H1 (cell line): ENCODE measurements around the gene TCFL5. TPM values are rescaled to one million over a fixed set of nuclear protein-coding genes. Genes with fewer than 3 reads are reported as not detected.

Source experiments
- CTCF ChIA-PET: fragments of 300-600 bp; sonication (Branson Sonifier 250); formaldehyde crosslinking; loops from one replicate; lab custom pipeline; 2021; ENCODE audit not compliant: partially characterized antibody; lab: Charles Lee
- POLR2A ChIA-PET: fragments of 300-600 bp; sonication (Branson Sonifier 250); formaldehyde crosslinking; loops from one replicate; lab custom pipeline; 2021; ENCODE audit warnings: inconsistent platforms; ENCODE audit not compliant: partially characterized antibody; lab: Charles Lee
- DNase-seq, 2 experiments: peaks; one replicate each; pipeline versions ENCODE4 v3.0.0 to v3.0.0-alpha.2; 2010 to 2022; ENCODE audit warnings: low spot score in 2 of 2, low read depth in 1 of 2, mixed read lengths in 1 of 2
- FAIRE-seq: peaks from 2 replicates; lab custom pipeline; 2011; peaks lifted over from hg19 to GRCh38; lab: Jason Lieb, UNC
- H2AFZ ChIP-seq: 2 replicates; pipeline ENCODE4 v1.8.1; 2012; ENCODE audit warnings: low read length, inconsistent platforms
- H2AK5ac ChIP-seq: 2 replicates; pipeline ENCODE4 v1.6.1; 2013; ENCODE audit warnings: low read depth, low read length
- H2BK120ac ChIP-seq: replicated peaks from 2 replicates; pipeline ENCODE3; 2013; ENCODE audit warnings: low read depth, low read length, inconsistent platforms
- H2BK12ac ChIP-seq: 2 replicates; pipeline ENCODE4 v1.6.1; 2013; ENCODE audit warnings: low read depth, low read length
- H2BK15ac ChIP-seq: 2 replicates; pipeline ENCODE4 v1.6.1; 2013; ENCODE audit warnings: low read length
- H2BK20ac ChIP-seq: 2 replicates; pipeline ENCODE4 v1.6.1; 2013; ENCODE audit warnings: low read length
- H2BK5ac ChIP-seq: 2 replicates; pipeline ENCODE4 v1.6.1; 2013; ENCODE audit warnings: low read depth, low read length
- H3K14ac ChIP-seq: 2 replicates; pipeline ENCODE4 v1.6.1; 2013; ENCODE audit warnings: inconsistent platforms; ENCODE audit not compliant: insufficient read length
- H3K18ac ChIP-seq: 2 replicates; pipeline ENCODE4 v1.6.1; 2013; ENCODE audit warnings: low read length; ENCODE audit errors: extremely low read depth
- H3K23ac ChIP-seq: 2 replicates; pipeline ENCODE4 v1.6.1; 2013; ENCODE audit warnings: inconsistent platforms; ENCODE audit not compliant: insufficient read length
- H3K23me2 ChIP-seq: 2 replicates; pipeline ENCODE4 v1.6.1; 2013; ENCODE audit warnings: low read depth, low read length
- H3K27ac ChIP-seq: 2 replicates; pipeline ENCODE4 v1.6.1; 2011; ENCODE audit warnings: low read depth, low read length, inconsistent platforms
- H3K27me3 ChIP-seq, 4 experiments: replicated peaks in 1 of 4; 1 replicate in 1 of 4; 2 replicates in 3 of 4; pipeline versions ENCODE4 v1.6.1 to v1.8.1; 2011 to 2013; ENCODE audit warnings: low read length in 3 of 4, mild to moderate bottlenecking in 3 of 4, inconsistent platforms in 2 of 4, mixed read lengths in 2 of 4, moderate library complexity in 1 of 4; ENCODE audit not compliant: control insufficient read depth in 3 of 4, insufficient read depth in 3 of 4; ENCODE audit errors: extremely low read depth in 1 of 4
- H3K36me3 ChIP-seq, 4 experiments: 2 replicates each; pipeline versions ENCODE4 v1.6.1 to v1.8.1; 2011 to 2013; ENCODE audit warnings: mild to moderate bottlenecking in 4 of 4, low read length in 3 of 4, moderate library complexity in 2 of 4, control low read depth in 1 of 4, inconsistent platforms in 1 of 4; ENCODE audit not compliant: insufficient read depth in 4 of 4, control insufficient read depth in 2 of 4
- H3K4ac ChIP-seq: replicated peaks from 2 replicates; pipeline ENCODE3; 2013; ENCODE audit warnings: low read length, low read depth, mixed read lengths, inconsistent platforms; ENCODE audit not compliant: insufficient read length
- H3K4me1 ChIP-seq, 4 experiments: replicated peaks in 1 of 4; 1 replicate in 1 of 4; 2 replicates in 3 of 4; pipeline versions ENCODE4 v1.6.1 to v1.8.1; 2011 to 2013; ENCODE audit warnings: low read length in 3 of 4, inconsistent platforms in 2 of 4, mixed read lengths in 1 of 4; ENCODE audit not compliant: insufficient read depth in 4 of 4, control insufficient read depth in 3 of 4
- H3K4me2 ChIP-seq, 2 experiments: 2 replicates each; pipeline versions ENCODE4 v1.6.1 to v1.8.1; 2011 to 2013; ENCODE audit warnings: low read depth in 2 of 2, low read length in 2 of 2, control low read depth in 1 of 2, inconsistent platforms in 1 of 2, mild to moderate bottlenecking in 1 of 2; ENCODE audit not compliant: insufficient read depth in 1 of 2
- H3K4me3 ChIP-seq, 4 experiments: fragments of 200-600, 300-600 bp in 1 of 4; sonication (generic), shearing (Covaris generic), sonication (Bioruptor Twin) in 1 of 4; 2 replicates each; pipeline versions ENCODE4 v1.5.1 to v1.8.1; 2011 to 2016; ENCODE audit warnings: low read length in 4 of 4, low read depth in 3 of 4, control low read depth in 2 of 4, inconsistent platforms in 2 of 4, mild to moderate bottlenecking in 2 of 4, mixed read lengths in 1 of 4, moderate library complexity in 1 of 4; ENCODE audit not compliant: insufficient read depth in 2 of 4; ENCODE audit errors: extremely low read depth in 1 of 4
- H3K56ac ChIP-seq: replicated peaks from 2 replicates; pipeline ENCODE3; 2013; ENCODE audit warnings: low read depth, mild to moderate bottlenecking, mixed read lengths, low read length, inconsistent platforms; ENCODE audit not compliant: insufficient read length
- H3K79me1 ChIP-seq: 2 replicates; pipeline ENCODE4 v1.6.1; 2013; ENCODE audit warnings: low read depth, low read length, control low read depth
- H3K79me2 ChIP-seq, 2 experiments: 2 replicates each; pipeline versions ENCODE4 v1.6.1 to v1.8.1; 2012 to 2013; ENCODE audit warnings: low read length in 2 of 2, mild to moderate bottlenecking in 2 of 2, inconsistent platforms in 1 of 2; ENCODE audit not compliant: insufficient read depth in 2 of 2, control insufficient read depth in 1 of 2
- H3K9ac ChIP-seq, 4 experiments: replicated peaks in 1 of 4; 1 replicate in 1 of 4; 2 replicates in 3 of 4; pipeline versions ENCODE4 v1.6.1 to v1.8.1; 2011 to 2013; ENCODE audit warnings: low read depth in 3 of 4, low read length in 3 of 4, control low read depth in 2 of 4, mild to moderate bottlenecking in 2 of 4, moderate library complexity in 2 of 4, inconsistent platforms in 1 of 4; ENCODE audit errors: extremely low read depth in 1 of 4
- H3K9me3 ChIP-seq, 2 experiments: 2 replicates each; pipeline versions ENCODE4 v1.6.1 to v1.8.1; 2012 to 2013; ENCODE audit warnings: mild to moderate bottlenecking in 2 of 2, moderate library complexity in 2 of 2, control low read depth in 1 of 2, inconsistent platforms in 1 of 2, low read depth in 1 of 2, low read length in 1 of 2, mixed read lengths in 1 of 2; ENCODE audit not compliant: insufficient read depth in 2 of 2
- H4K20me1 ChIP-seq, 2 experiments: replicated peaks in 1 of 2; 2 replicates each; pipeline versions ENCODE3 to v1.8.1; 2011 to 2013; ENCODE audit warnings: inconsistent platforms in 2 of 2, low read length in 2 of 2, mild to moderate bottlenecking in 1 of 2; ENCODE audit not compliant: insufficient read depth in 2 of 2, control insufficient read depth in 1 of 2
- H4K5ac ChIP-seq: 2 replicates; pipeline ENCODE4 v1.6.1; 2013; ENCODE audit warnings: low read length, low read depth, mixed read lengths, inconsistent platforms; ENCODE audit not compliant: insufficient read length
- H4K8ac ChIP-seq: 2 replicates; pipeline ENCODE4 v1.8.0; 2013; ENCODE audit warnings: mild to moderate bottlenecking, moderate library complexity, low read length, inconsistent platforms; ENCODE audit not compliant: insufficient read depth; ENCODE audit errors: extremely low read depth
- H4K91ac ChIP-seq: replicated peaks from 2 replicates; pipeline ENCODE3; 2013; ENCODE audit warnings: low read length, mixed read lengths, inconsistent platforms; ENCODE audit not compliant: insufficient read length
- PHF8 ChIP-seq: fragments of 200-600 bp; sonication (generic); conservative IDR thresholded peaks from 2 replicates; pipeline ENCODE4 v1.7.1; 2012; ENCODE audit warnings: low read depth, mild to moderate bottlenecking, inconsistent platforms, low read length, moderate library complexity
- WGBS, 2 experiments: shearing (Covaris generic) in 1 of 2; methylation state at CpG; one replicate each; pipeline versions ENCODE4 v1.1.6 to v1.1.7; 2013 to 2015; ENCODE audit warnings: low lambda C conversion rate in 2 of 2, mixed read lengths in 2 of 2, inconsistent platforms in 1 of 2, low coverage in 1 of 2, missing lambda C conversion rate in 1 of 2; ENCODE audit not compliant: insufficient replicate concordance in 2 of 2, insufficient coverage in 1 of 2, insufficient read length in 1 of 2; ENCODE audit errors: extremely low coverage in 1 of 2, missing lambda C conversion rate in 1 of 2; 5-methylcytosine and 5-hydroxymethylcytosine counted together
- polyA plus RNA-seq, 7 experiments: library from polyadenylated mRNA; depleted of rRNA in 3 of 7; stranded (reverse) in 5 of 7; unstranded in 2 of 7; fragments of >200 nt in 5 of 7; fragments of 200-250 nt in 2 of 7; gene quantifications; 1 replicate in 5 of 7; 2 replicates in 1 of 7; 4 replicates in 1 of 7; pipeline versions ENCODE4 v1.2.1 to v1.2.3, GENCODE V29; 2011 to 2013; ENCODE audit warnings: missing spikeins in 2 of 7, mixed read lengths in 2 of 7
- total RNA-seq: library from RNA; stranded (reverse); fragmentation: NEBNext Ultra II Directional; extraction: Animal tissue kit (Norgen Biotek cat#: 25700); gene quantifications from 2 replicates; pipeline ENCODE4 v1.2.1, GENCODE V29; 2021
- TF ChIP-seq, protein P1 (sequence below), 3 experiments: IDR thresholded peaks; 1 replicate in 2 of 3; 2 replicates in 1 of 3; pipeline versions ENCODE4 v1.5.1 to v1.6.1; 2011; ENCODE audit warnings: low read length in 3 of 3, mild to moderate bottlenecking in 3 of 3, inconsistent platforms in 2 of 3, low read depth in 1 of 3, moderate library complexity in 1 of 3; ENCODE audit not compliant: insufficient read depth in 1 of 3; ENCODE audit errors: control extremely low read depth in 1 of 3
- TF ChIP-seq, protein P2 (sequence below): IDR thresholded peaks from 2 replicates; pipeline ENCODE4 v1.6.1; 2012; ENCODE audit warnings: inconsistent platforms

Gene TCFL5
- total and polyA plus RNA-seq, 2 of the 8 experiments (the other 6 are each of a cell fraction or from before 2014, with no cell fraction given) = 6.2 to 15.0 TPM

DNA sequence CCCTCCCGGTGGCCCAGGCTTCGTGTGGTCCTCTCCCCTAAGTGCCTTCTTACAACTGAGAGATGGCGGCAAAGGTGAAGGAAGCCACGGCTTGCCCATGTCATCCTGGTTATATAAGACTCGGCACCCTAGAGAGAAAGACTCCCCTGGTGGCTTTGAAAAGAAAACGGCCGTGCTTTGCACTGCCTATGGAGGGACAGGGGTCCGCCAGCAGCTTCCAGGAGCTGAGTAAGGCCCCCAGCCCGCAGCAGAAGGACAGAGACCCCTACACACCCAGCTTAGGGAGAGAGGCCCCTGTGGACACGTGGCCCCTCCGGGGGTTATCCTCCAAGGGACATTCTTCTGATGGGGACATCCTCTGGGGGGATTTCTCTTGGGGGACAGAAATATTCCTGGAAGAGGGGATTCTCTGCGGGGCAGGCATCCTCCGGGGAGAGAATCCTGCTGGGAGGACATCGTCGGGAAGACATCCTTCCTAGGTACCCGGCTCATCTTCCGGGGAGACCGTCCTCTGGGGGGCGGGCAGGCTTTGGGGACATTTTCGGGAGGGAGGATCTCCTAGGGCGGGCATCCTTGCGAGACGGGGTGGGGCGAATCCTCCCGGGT, 57.5 kb downstream of the TCFL5 start:
- WGBS, 2 experiments = 52% methylated on average over 14 of the region's 25 CpGs; no CpG with 5 or more reads in 1 of the 2 experiments
- Histone ChIP-seq H3K27me3 (peaks cover 0 to 8% (median 4%) of the 10 kb centered on the region in 4 experiments; a peak in 4 of 7 replicates), H4K20me1 (peaks cover 6 to 23% of the 10 kb centered on the region in 2 experiments), H3K18ac (no peak overlapping the region), H3K27ac (no peak overlapping the region), H3K56ac (no peak overlapping the region), H3K9me3 (no peaks in the 10 kb centered on the region), H3K79me1 (peaks cover 6% of the 10 kb centered on the region; the same call in 1 of the 2 replicates), H3K14ac (no peak overlapping the region), H3K4me1 (peaks cover 0 to 12% (median 8%) of the 10 kb centered on the region in 4 experiments; a peak in 6 of 7 replicates), H2BK20ac (no peak overlapping the region), H4K91ac (no peak overlapping the region), H2BK5ac (no peak overlapping the region), H2AFZ (no peak overlapping the region), H3K23me2 (peaks cover 8% of the 10 kb centered on the region; the same call in 1 of the 2 replicates), H3K9ac (no peak overlapping the region), H4K5ac (no peak overlapping the region), H3K79me2 (no peaks in the 10 kb centered on the region), H3K4ac (no peak overlapping the region), H2AK5ac (no peak overlapping the region), H4K8ac (no peak overlapping the region), H3K36me3 (peaks cover 2 to 21% (median 4%) of the 10 kb centered on the region in 4 experiments; a peak in 4 of 8 replicates), H2BK12ac (no peak overlapping the region), H3K23ac (no peak overlapping the region), H2BK120ac (no peak overlapping the region), H3K4me3 (peak overlapping the region; percentile 30 to 93 (median 55); a peak in 6 of 8 replicates), H3K4me2 (peak overlapping the region; percentile 65 to 78), H2BK15ac (0 out of 2 replicates have a peak overlapping the region, but pooled peaks have one; percentile 81)
- ChIA-PET CTCF (interaction anchor here (0.5 to 1.7 kb wide), 9 partner anchors 11 to 1316 kb away, joined by 3 to 5 read pairs (median 3); no protein-coding TSS in a partner anchor), POLR2A (interaction anchor here (0.6 to 2.7 kb wide), 3 partner anchors 11 to 16 kb away, joined by 3 to 14 read pairs (median 14); no protein-coding TSS in a partner anchor)
- FAIRE-seq (no peak), DNase-seq (no peak)
- TF ChIP-seq PHF8 = 0 out of 2 replicates have a peak, but pooled peaks have one; percentile 6
- TF ChIP-seq, protein P1, sequence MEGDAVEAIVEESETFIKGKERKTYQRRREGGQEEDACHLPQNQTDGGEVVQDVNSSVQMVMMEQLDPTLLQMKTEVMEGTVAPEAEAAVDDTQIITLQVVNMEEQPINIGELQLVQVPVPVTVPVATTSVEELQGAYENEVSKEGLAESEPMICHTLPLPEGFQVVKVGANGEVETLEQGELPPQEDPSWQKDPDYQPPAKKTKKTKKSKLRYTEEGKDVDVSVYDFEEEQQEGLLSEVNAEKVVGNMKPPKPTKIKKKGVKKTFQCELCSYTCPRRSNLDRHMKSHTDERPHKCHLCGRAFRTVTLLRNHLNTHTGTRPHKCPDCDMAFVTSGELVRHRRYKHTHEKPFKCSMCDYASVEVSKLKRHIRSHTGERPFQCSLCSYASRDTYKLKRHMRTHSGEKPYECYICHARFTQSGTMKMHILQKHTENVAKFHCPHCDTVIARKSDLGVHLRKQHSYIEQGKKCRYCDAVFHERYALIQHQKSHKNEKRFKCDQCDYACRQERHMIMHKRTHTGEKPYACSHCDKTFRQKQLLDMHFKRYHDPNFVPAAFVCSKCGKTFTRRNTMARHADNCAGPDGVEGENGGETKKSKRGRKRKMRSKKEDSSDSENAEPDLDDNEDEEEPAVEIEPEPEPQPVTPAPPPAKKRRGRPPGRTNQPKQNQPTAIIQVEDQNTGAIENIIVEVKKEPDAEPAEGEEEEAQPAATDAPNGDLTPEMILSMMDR (IDR thresholded peaks at IDR 0.05; ENCODE audit: control extremely low read depth in 1 of 3, insufficient read depth in 1 of 3, low read depth in 1 of 3, low read length in 3 of 3) = no peak
- TF ChIP-seq, protein P2, sequence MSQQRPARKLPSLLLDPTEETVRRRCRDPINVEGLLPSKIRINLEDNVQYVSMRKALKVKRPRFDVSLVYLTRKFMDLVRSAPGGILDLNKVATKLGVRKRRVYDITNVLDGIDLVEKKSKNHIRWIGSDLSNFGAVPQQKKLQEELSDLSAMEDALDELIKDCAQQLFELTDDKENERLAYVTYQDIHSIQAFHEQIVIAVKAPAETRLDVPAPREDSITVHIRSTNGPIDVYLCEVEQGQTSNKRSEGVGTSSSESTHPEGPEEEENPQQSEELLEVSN = 0 out of 2 replicates have a peak, but pooled peaks have one; percentile 6
